Mesodermal cell (in vitro differentiated cells): ENCODE results near the gene DLGAP4.

Experiments
- H3K27ac ChIP-seq: 2 replicates; pipeline ENCODE4 v1.7.0; 2013; ENCODE audit warnings: mild to moderate bottlenecking, low read depth, low read length, moderate library complexity; ENCODE audit not compliant: severe bottlenecking
- H3K36me3 ChIP-seq: 2 replicates; pipeline ENCODE4 v1.7.1; 2013; ENCODE audit warnings: mild to moderate bottlenecking, low read length, moderate library complexity; ENCODE audit not compliant: control insufficient read depth, insufficient read depth
- H3K4me1 ChIP-seq: one replicate; pipeline ENCODE4 v1.7.1; 2013; ENCODE audit warnings: mild to moderate bottlenecking, low read length; ENCODE audit not compliant: insufficient read depth, control insufficient read depth, poor library complexity, severe bottlenecking
- H3K4me3 ChIP-seq: 2 replicates; pipeline ENCODE4 v1.7.0; 2013; ENCODE audit warnings: low read length, control low read depth, mild to moderate bottlenecking; ENCODE audit not compliant: insufficient read depth, poor library complexity, severe bottlenecking; ENCODE audit errors: extremely low read depth
- H3K9me3 ChIP-seq: 2 replicates; pipeline ENCODE4 v1.7.1; 2013; ENCODE audit warnings: mild to moderate bottlenecking, low read length, moderate library complexity; ENCODE audit not compliant: control insufficient read depth
- WGBS, 2 experiments: methylation state at CpG; one replicate each; pipeline ENCODE4 v1.1.5; 2013; ENCODE audit warnings: missing lambda C conversion rate in 2 of 2; ENCODE audit not compliant: insufficient coverage in 2 of 2; 5-methylcytosine and 5-hydroxymethylcytosine counted together

Gene DLGAP4

DNA sequence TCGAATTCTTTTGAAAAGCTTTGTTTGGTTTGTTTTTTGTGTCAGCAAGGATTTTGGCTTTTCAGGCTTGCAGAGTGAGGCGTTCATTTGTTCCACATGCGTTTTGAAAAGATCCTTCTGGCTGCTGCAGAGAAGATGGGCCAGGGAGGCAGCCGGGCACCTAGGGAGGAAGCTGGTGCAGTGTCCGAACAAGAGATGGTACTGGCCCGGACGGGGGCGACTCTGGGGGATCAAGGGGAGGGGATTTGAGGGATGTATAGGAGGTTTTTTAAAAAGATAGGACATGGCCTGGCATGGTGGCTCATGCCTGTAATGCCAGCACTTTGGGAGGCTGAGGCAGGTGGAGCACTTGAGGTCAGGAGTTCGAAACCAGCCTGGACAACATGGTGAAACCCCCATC lies 55.3 kb downstream of the DLGAP4 start:
- Histone ChIP-seq H3K9me3 (no peaks in the 10 kb centered on the region), H3K36me3 (no peaks in the 10 kb centered on the region), H3K4me1 (no peaks in the 10 kb centered on the region), H3K27ac (no peak overlapping the region), H3K4me3 (no peak overlapping the region)
- 76 to 77% methylated on average over 9 of the region's 9 CpGs for WGBS, 2 experiments

GRCh38 chr20:36362261-36362660 lies 56.1 kb downstream of the DLGAP4 start:
- Histone ChIP-seq H3K4me1 (no peaks in the 10 kb centered on the region), H3K9me3 (no peaks in the 10 kb centered on the region), H3K36me3 (no peaks in the 10 kb centered on the region), H3K4me3 (no peak overlapping the region), H3K27ac (no peak overlapping the region)
- 90 to 97% methylated on average over 3 of the region's 3 CpGs for WGBS, 2 experiments

- Histone ChIP-seq H3K9me3 (no peaks in the 10 kb centered on the region), H3K36me3 (no peaks in the 10 kb centered on the region), H3K27ac (no peak overlapping the region), H3K4me1 (no peaks in the 10 kb centered on the region), H3K4me3 (no peak overlapping the region)
- 82 to 85% methylated on average over 8 to 9 of the region's 9 CpGs for WGBS, 2 experiments
Observed at GRCh38 chr20:36362978-36363713, 57.0 kb downstream of the DLGAP4 start.

DNA sequence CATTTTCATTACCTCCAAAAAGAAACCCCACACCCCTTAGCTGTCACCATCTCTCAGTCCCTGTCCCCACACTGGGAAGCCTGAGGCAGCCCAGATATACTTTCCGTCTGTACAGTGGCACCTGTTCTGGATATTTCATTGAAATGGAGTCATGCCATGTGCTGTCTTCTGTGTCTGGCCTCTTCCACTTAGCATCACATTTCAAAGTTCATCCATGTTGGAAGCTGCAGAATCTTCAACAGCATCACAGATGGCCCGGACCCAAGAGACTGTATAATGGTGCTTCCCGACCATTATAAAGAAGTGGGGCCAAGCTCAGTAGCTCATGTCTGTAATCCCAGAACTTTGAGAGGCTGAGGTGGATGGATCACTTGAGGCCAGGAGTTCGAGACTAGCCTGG lies 58.4 kb downstream of the DLGAP4 start:
- Histone ChIP-seq H3K4me3 (no peak overlapping the region), H3K9me3 (no peaks in the 10 kb centered on the region), H3K27ac (no peak overlapping the region), H3K36me3 (no peaks in the 10 kb centered on the region), H3K4me1 (no peaks in the 10 kb centered on the region)
- WGBS, 2 experiments: 78 to 90% methylated on average over 4 of the region's 4 CpGs

DNA sequence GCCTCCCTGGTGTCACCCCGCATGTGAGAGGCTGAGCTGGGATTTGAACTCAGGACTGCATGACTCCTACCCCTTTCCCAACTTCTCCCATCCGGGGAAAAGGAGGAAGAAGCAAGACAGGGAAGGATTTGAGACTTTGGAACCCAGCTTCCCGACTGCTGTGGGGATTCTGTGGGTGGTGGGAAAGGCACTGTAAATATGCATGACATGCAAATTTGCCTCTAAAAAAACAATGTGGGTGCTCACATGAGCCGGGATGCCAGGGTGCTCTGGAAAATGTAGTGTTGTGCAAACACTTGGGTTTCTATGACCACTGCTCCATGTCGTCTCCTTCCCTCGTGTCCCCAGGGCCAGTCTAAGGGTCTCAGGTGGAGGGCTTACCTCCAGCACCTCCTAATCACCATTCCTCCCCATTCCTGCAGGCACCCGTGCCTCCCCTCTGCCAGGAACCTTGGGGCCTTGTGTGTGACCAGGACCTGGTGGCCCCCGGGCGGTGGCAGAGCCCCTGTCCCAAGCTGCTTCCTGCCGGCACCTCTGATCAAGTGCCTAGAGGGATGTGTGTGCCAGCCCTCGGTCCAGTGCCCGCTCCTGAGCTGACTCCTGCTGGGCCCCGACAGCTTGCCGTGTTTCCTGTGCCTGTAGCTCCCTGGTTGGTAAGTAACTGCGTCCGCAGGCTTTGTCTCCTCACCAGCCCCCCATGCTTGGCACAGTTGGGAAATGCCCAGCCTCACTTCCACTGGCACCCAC lies 60.7 kb downstream of the DLGAP4 start:
- Histone ChIP-seq H3K4me3 (no peak overlapping the region), H3K9me3 (no peaks in the 10 kb centered on the region), H3K36me3 (no peaks in the 10 kb centered on the region), H3K4me1 (no peaks in the 10 kb centered on the region), H3K27ac (no peak overlapping the region)
- WGBS, 2 experiments: 93 to 95% methylated on average over 11 to 14 of the region's 16 CpGs

DNA sequence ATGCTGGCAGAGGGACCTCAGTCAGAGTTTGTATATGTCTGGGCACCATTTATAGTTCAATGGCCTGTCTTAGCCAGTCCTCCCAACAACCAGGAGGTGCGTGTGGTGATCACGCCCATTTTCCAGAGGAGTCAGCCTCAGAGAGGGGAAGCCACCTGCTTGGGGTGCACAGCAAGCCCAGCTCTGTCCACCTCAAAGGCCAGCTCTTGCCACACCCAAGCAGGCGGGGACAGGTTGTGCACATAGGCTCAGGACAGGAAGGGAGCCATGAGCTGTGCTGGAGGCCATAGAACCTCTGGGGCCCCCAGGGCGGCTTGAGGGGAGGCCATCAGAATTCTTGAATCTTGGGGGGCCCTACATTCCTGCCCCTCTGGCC lies 61.2 kb downstream of the DLGAP4 start:
- Histone ChIP-seq H3K4me3 (no peak overlapping the region), H3K27ac (no peak overlapping the region), H3K4me1 (no peaks in the 10 kb centered on the region), H3K36me3 (no peaks in the 10 kb centered on the region), H3K9me3 (no peaks in the 10 kb centered on the region)
- 92 to 96% methylated on average over 2 to 4 of the region's 4 CpGs for WGBS, 2 experiments

DNA sequence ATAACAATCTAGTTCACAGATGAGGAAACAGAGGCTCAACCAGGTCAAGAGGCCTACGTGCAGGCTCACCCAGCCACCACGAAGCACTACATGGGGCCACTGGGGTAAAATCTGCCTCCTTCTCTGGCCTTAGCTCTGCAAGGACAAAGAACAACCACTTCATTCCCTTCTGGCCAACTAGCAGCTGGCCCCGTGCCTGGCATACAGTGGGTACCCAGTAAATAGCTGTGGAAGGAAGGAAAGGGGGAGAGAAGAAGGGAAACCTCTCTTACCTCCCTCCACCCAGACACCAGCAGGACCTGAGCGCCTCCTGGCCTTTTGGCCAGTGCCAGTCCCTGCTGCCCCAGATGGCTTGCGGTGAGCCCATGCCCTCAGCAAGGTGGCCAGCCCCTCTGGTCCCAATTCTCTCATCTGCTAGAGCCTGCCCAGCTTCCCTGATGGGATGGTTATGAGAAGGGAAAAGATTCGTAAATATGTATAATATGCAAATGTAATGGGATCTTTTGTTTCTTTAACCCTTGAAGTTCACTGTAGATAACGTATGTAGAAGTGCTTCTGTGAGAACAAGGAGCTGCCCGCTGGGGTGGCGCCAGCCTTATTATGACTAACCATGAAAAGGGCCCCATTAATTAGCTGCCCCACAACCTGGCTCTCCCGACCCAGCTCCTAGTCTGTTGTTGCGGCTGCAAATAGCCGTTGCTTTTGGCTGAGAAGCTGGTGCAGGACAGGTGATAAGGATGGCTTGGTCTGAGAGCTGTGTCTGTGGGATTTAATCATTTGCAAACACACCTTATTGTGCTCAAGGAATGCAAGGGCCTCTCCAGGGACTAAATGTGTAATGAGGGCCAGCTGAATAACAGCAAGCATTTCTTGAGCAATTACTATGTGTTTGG lies 62.0 kb downstream of the DLGAP4 start:
- WGBS, 2 experiments: 77 to 78% methylated on average over 7 to 10 of the region's 12 CpGs
- Histone ChIP-seq H3K27ac (no peak overlapping the region), H3K4me3 (no peak overlapping the region), H3K4me1 (no peaks in the 10 kb centered on the region), H3K36me3 (no peaks in the 10 kb centered on the region), H3K9me3 (no peaks in the 10 kb centered on the region)

DNA sequence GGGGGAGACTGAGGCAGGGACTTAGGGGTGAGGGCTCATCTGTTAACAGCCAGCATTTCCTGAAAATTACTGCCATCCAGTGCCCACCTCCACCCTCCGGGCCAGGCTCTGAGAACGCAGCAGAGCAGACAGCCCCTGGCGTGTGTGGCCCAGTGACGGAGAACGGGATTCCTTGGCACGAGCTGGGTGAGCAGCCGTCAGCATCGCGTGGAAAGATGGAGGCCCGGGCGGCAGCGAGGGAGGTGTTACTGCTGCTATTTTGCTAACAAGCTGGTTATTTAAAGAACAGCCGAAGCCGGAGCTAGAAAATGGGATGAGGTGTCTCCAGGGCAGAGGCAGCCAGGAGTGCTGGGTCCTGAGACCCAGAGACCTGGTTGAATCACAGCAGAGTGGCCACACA lies 62.7 kb downstream of the DLGAP4 start:
- Histone ChIP-seq H3K27ac (no peak overlapping the region), H3K36me3 (no peaks in the 10 kb centered on the region), H3K4me1 (no peaks in the 10 kb centered on the region), H3K9me3 (no peaks in the 10 kb centered on the region), H3K4me3 (no peak overlapping the region)
- 82 to 88% methylated on average over 14 of the region's 14 CpGs for WGBS, 2 experiments

DNA sequence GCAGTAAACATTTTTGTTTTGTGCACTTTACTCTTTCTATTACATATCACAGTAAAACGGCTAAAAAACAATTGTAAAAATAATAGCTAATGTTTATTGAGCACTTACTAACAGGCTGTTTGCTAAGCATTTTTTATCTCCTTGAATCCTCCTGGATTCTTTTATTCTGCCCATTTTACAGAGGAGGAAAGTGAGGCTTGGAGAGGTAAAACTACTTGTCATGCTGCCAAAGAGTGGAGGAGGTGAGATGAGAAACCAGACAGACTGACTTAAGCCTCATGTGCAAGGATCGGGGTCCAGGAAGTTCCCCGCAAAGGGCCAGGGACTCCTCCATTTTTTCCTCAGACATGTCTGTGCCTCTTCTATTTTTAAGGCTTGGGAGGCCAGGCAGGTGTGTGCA lies 63.6 kb downstream of the DLGAP4 start:
- H3K9me3 ChIP-seq: no peaks in the 10 kb centered on the region
- H3K4me3 ChIP-seq: no peak overlapping the region
- H3K36me3 ChIP-seq: no peaks in the 10 kb centered on the region
- no peak overlapping the region for H3K27ac ChIP-seq
- 88% methylated on average over 2 of the region's 3 CpGs; no CpG with 5 or more reads in 1 of the 2 experiments for WGBS, 2 experiments
- H3K4me1 ChIP-seq: no peaks in the 10 kb centered on the region

DNA sequence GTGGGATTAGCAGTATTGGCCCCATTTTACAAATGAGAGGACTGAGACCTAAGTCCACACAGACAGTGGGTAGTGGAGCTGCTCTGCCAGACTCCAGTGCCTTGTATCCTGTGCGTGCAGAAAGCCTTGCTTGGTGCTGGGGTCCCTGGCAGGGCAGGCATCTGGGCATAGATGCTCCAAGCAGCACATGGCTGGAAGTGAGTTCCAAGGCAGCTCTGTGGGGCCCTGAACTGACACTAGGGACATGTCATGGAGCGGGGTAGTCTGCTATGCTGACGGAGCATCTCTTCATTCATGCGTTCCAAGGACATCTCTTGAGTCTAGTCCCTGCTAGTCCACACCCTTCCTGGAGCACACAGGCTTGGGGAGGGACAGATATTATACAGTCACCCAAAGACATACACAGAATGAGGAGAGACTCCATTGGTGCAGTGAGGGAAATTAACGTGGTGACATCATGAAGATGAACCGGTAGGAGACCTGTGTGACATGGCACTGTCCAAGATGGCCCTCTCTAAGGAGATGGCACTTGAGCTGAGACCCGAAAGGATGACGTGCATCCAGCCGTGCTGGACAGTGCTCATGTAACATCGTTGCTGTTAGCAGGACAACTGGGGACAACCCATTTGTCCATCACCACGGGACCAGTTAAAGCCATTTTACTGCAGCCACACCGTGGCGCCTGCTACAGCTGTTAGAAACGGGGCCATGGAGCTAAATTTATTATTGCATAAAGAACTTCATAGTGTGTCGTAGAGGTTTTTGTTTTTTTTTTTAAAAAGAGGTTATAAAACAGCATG lies 65.1 kb downstream of the DLGAP4 start:
- H3K27ac ChIP-seq: no peak overlapping the region
- 90 to 96% methylated on average over 13 to 14 of the region's 15 CpGs for WGBS, 2 experiments
- no peaks in the 10 kb centered on the region for H3K36me3 ChIP-seq
- H3K9me3 ChIP-seq: no peaks in the 10 kb centered on the region
- no peaks in the 10 kb centered on the region for H3K4me1 ChIP-seq
- H3K4me3 ChIP-seq: no peak overlapping the region
